ENCODE measurements around the gene HTRA1.

The HTRA1 gene

GRCh38 chr10:122454603-122455080 lies 6.7 kb upstream of the HTRA1 start, which contains the start of gene ARMS2:
TSS of gene ARMS2 (plus strand) at chr10:122454653. CDS start at chr10:122454728, 75 bp downstream.
- TF ChIP-seq CTCF (IDR thresholded peaks at IDR 0.05; ENCODE audit: extremely low read depth, missing control alignments): no peak

GRCh38 chr10:122455376-122456079 lies 5.8 kb upstream of the HTRA1 start:
- no peak for DNase-seq (ENCODE audit: low spot score)
- TF ChIP-seq CTCF (IDR thresholded peaks at IDR 0.05; ENCODE audit: extremely low read depth, missing control alignments): no peak

More at GRCh38 chr10:122454603-122455080, 6.7 kb upstream of the HTRA1 start, which contains the start of gene ARMS2:
- no peak for DNase-seq (ENCODE audit: low spot score)

- TF ChIP-seq CTCF (IDR thresholded peaks at IDR 0.05; ENCODE audit: extremely low read depth, missing control alignments): no peak
- no peak for DNase-seq (ENCODE audit: low spot score)
Measured at GRCh38 chr10:122457934-122458333, 3.4 kb upstream of the HTRA1 start.

- DNase-seq (ENCODE audit: low spot score): no peak
- TF ChIP-seq CTCF (IDR thresholded peaks at IDR 0.05; ENCODE audit: extremely low read depth, missing control alignments): no peak
Measured at GRCh38 chr10:122458693-122459092, 2.7 kb upstream of the HTRA1 start.

- no peak for DNase-seq (ENCODE audit: low spot score)
- TF ChIP-seq CTCF (IDR thresholded peaks at IDR 0.05; ENCODE audit: extremely low read depth, missing control alignments): no peak
Measured at GRCh38 chr10:122459561-122460273, 1.6 kb upstream of the HTRA1 start.

GRCh38 chr10:122460891-122461293 lies 461 bp upstream of the HTRA1 start:
- no peak for DNase-seq (ENCODE audit: low spot score)
- no peak for TF ChIP-seq CTCF (IDR thresholded peaks at IDR 0.05; ENCODE audit: extremely low read depth, missing control alignments)
